Activated T-cell treated with anti-CD3 and anti-CD28 coated beads, Interleukin-2, amount 50 U/mL, for 1 hour (primary cell): ENCODE results near the gene LRRTM4.

ENCODE experiments used
- DNase-seq: peaks from one replicate; pipeline ENCODE4 v3.0.0-alpha.2; 2020

Gene LRRTM4

DNA sequence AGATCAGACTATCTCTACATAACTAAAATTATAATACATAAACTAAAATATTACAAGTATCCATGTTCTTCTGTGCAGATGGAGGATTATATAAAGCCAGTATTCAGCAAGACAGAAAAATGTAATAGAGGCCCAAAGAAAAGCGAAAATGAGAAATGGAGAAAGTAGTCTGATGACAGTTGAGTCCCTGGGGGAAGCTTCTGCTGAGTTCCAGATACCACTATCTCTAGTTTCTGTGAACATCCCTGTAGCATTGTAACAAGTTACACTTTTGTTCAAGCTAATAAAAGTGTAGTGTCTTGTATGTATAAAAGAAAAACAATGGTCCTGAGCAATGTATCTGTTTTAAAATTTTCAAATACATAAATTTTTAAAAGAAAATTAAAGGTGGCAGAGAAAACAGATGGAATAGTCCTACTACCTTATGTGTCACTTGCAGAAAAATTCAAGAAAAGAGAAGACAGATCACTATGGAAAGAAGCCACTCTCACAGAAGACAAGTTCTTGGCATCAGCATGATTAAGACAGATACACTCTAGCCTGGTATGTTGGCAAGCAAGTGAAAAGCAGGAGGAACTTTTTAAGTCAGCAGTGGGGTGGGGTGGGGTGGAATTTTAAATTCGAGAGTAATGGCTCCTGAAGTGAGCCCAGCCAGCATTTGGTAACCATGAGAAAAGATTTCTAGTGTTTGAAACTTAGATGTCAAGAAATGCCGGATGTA is 541.9 kb downstream of the LRRTM4 start:
- no peak for DNase-seq

DNA sequence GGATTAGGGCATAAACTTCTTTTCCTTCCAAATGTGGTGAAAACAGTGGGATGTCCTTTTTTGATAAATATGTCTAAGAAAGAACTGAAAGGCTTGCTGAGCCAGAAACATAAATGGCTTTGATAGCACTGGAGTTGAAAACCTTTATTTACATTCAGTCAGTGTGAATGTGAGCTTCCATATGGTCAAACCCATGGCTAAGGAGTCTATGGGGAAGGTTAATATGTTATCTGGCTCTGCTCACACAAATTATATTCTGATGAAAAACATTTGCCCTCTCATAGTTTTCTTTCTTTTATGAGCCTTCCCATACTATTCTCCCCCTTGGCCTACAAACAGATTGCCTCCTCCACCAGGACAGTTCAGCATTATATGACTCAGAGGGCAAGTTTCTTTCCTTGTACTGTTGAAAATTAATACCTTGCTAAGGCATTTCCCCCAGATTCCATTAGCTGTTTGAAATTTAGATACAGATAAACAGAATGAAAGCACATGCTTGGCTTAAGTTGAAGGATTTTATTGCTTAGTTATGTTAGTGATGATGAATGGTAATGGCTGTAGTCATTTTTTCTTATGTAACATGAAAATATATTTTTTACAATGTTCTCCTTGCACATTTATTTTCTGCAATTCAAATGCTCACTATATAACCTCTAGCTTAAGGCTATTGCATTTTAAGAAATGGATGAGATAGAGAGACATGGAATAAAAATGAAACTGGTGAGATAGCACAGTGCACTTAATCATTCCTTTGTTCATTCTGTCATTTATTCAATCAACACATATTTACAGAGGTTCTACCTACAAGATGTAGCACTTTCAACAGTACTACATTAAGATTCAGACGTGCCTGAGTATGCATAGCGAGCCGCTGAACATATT is 544.1 kb downstream of the LRRTM4 start:
- DNase-seq = no peak

- no peak for DNase-seq
Observed at GRCh38 chr2:76975752-76976151, 546.4 kb downstream of the LRRTM4 start.

DNA sequence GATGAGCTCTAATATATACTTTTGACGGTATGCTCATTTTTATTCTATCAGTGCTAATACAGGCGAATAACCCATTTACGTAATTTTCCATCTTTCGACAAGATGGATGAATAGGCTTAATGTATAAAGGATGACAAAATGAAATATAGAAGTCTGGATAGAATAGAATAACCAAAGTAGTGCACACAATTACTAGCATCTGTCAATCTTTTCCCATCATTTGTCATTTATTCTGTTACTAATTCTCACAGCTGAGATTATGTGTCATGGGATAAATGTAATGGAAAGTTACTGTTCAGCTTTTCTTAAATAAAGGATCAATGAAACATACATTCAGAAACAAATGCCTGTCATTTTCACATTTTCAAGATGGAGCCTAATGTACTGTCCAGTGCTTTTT is 548.6 kb downstream of the LRRTM4 start:
- DNase-seq = no peak

- DNase-seq = no peak
Observed at GRCh38 chr2:76965772-76966171, 556.4 kb downstream of the LRRTM4 start.

DNA sequence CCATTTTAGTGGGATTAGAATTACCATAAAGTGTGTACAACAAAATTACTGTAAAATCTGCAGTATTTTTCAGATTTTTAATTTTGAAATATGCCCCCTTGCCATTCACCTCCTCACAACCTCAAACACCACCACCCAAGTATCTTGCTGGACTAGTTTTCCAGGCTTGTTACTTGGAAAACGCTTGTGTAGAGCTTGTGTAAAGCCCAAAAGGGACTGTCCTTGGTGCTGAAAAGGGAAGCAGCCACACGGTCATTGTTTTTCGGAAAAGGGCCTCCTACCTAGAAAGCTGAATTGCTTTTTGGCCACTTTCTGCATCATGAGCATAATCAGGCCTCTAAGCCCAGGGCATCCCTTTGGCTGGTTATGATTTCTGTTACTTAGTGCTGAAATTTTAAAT is 563.4 kb downstream of the LRRTM4 start:
- DNase-seq = no peak

DNA sequence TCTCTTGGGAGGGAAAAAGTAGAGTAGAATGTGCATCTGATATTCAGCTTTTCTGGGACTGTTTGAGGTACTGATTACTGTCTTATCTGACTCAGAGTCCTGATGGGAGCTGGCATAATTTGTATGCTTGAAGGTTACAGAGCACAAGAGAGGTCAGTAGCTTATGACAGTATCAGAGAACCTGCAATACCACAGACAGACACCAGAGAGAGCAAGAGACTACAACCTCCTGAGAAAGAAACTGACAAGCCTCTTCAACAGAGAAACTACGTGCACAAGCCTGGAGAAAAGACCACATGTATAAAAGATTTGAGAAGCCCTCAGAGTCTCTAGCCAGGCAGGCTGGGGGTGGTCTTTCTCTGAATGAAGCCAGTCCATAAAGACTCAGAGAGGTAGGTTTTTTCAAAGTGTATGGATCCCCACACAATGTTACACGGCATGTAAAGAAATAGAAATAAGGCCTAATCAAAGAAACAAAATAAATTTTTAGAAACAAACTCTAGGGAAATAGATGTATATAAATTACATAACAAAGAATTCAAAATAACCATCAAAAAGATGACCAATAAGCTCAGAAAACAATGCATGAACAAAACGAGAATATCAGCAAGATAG is 568.3 kb downstream of the LRRTM4 start:
- no peak for DNase-seq

DNA sequence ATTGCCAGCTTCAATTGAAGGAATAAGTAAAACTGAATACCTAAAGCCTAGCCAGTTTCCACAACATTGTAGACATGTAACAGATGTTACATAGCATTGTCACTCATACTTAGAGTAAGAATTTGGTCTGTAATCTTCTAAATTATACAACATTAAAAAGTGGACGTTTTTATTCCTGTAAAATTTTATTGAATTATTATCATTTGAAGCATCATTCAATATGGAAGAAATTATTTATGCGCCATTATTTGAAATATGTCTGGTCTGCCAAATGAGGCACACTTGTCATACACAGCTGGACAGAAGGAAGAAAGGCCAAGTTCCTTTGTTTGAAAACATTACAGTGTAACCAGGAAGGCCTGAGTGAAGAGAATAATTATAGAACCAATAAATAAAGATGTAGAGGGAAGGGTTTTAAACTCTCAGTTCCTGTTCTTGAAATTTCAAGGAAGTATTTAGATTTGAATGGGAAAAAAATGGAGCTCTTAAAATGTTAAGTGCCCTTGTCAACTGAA is 575.5 kb downstream of the LRRTM4 start:
- DNase-seq = no peak

- no peak for DNase-seq
Observed at GRCh38 chr2:76940559-76940958, 581.6 kb downstream of the LRRTM4 start.

DNA sequence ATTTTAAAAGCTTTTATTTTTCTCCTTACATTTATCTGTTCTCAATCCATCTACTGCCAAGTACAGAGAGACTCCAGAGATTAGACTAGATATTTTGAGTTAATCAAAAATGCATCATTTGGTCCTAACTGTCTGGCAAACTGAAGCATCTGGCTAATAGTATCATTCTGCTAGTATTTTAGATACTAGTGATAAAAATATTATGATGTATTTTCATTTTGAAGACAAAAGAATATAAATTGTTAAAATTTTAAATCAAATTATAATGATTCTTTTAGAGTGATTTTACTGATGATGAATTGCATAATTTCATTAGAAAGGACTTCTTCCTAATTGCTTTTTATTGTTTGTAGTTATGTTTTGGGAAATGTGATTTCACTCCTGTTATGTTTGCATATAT is 584.0 kb downstream of the LRRTM4 start:
- no peak for DNase-seq

GRCh38 chr2:76932550-76932949 is 589.6 kb downstream of the LRRTM4 start:
- no peak for DNase-seq

DNA sequence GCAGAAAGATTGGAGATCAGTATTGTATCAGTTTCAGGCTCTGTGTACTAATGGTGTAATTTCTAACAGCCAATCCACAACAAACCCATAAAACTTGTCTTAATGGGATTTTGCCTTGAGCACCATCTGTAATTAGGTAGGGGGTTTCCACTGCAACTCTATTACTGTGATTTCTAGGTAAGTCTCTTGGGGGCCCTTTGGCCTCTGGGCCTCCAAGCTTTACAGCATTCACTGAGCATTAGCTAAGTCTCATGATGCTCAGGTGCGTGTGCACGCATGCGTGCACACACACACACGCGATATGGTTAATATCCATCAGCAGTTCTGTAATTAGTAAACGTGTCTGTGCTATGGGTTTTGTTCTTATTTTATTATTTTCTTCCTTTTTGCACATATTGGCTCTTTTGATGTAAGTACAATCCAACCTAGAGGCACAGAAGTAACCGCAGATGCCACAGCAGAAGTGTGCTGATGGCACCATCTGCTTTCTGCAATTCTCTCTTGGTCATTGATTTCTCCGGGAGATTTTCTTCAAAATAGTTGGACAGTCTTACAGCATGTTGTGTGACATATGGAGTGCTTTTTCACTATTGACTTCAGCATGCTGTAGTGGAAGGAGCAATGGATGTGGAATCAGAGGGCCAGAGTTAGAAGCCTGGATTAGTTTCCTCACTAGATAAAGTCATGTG is 592.0 kb downstream of the LRRTM4 start:
- DNase-seq = no peak

DNA sequence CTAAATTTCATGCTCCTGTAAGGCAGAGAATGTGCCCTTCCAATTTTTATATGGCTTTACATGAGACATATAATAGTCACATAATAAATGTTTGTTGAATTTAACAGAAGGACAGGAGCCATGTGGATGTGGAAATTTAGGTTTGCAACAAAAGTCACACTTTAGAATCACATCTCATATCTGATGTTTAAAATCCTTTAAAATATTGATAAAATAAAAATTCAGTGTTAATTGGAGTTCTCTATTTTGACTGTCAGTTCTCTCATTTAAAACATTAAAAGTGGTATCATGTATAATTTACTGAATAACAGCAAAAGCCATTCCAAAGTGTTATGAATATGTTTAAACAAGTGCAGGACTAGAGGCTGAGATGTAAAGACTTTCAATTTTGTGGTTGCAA is 594.1 kb downstream of the LRRTM4 start:
- no peak for DNase-seq

GRCh38 chr2:76921006-76921405 is 601.2 kb downstream of the LRRTM4 start:
- no peak for DNase-seq

GRCh38 chr2:76895469-76895868 is 626.7 kb downstream of the LRRTM4 start:
- DNase-seq = no peak

GRCh38 chr2:76870581-76870980 is 651.6 kb downstream of the LRRTM4 start:
- DNase-seq = no peak

DNA sequence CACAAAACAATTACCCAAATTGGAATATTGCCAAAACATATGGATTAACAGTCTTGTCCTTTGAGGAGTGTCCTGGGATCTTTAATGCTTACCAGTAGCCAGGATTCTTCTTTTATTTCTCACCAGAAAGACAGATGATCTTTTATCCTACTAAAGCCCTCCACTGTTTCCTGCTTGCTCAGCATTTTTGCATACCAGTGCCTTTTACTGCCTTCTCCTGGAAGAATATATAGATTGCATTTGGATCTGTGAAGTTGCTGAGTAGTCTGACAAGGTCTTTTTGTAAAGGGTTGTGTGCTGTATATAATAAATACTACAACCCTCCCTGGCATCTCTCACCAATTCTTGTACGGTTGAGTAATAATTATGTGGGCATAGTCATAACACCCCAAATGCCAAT is 652.2 kb downstream of the LRRTM4 start:
- no peak for DNase-seq

GRCh38 chr2:76867854-76868253 is 654.3 kb downstream of the LRRTM4 start:
- no peak for DNase-seq

DNA sequence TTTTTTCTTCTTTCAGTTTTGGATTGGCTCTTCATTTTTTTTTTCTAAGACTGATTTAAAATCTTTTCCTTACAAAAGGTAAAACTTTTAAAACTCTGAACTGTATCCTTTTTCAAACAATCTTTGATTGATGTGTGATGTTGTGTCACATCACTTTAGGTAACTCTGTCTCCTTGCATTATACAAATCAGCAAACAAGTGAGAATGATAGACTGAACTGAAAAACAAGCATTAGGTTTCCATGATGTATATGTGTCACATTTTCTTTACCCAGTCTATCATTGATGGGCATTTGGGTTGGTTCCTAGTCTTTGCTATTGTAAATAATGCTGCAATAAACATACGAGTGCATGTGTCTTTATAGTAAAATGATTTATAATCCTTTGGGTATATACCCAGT is 655.7 kb downstream of the LRRTM4 start:
- no peak for DNase-seq

- DNase-seq = no peak
Observed at GRCh38 chr2:76862901-76863300, 659.3 kb downstream of the LRRTM4 start.

- no peak for DNase-seq
Observed at GRCh38 chr2:76861708-76862107, 660.5 kb downstream of the LRRTM4 start.

DNA sequence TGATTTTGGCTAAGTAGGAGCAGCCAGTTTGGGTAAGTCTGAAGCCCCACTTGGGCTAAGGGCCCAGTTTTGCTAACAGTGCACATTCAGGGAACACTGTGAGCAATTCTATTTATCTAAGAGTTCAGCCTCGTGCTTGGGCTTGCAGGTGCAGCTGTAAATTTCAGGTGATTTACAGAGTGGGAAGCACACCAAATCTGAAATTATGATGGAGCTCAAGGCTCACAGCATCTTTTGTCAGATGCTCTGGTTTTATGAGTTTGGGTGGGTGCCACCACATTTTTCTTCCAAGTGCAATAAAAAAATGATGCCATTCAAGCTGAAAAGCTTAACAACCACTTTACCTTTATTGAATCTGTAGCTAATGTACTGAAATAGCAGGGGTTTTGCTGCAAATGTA is 671.2 kb downstream of the LRRTM4 start:
- DNase-seq = no peak

GRCh38 chr2:76849086-76849485 is 673.1 kb downstream of the LRRTM4 start:
- DNase-seq = no peak
